ENCODE data around the gene PCLO. TPM values are rescaled to one million over a fixed set of nuclear protein-coding genes. Genes with fewer than 3 reads are reported as not detected.
"Not testable (repeated sequence)": the region's sequence is repeated elsewhere in the genome, so short reads cannot be mapped to it uniquely, and the experiment has no call there.

The PCLO gene
- total and polyA plus RNA-seq, 9 donors: 0.31 to 3.6 (median 1.4) TPM

GRCh38 chr7:83032195-83032594 is 130.5 kb downstream of the PCLO start:
- Histone ChIP-seq H3K4me1 (ENCODE audit: insufficient read depth) (no peaks in the 10 kb centered on the region), H3K27ac (no peak overlapping the region), H3K4me3 (no peak overlapping the region), H3K36me3 (no peaks in the 10 kb centered on the region), H3K27me3 (no peaks in the 10 kb centered on the region), H3K9me3 (no peaks in the 10 kb centered on the region)
- TF ChIP-seq POLR2A (IDR thresholded peaks at IDR 0.05): no peak
- TF ChIP-seq, protein P1, sequence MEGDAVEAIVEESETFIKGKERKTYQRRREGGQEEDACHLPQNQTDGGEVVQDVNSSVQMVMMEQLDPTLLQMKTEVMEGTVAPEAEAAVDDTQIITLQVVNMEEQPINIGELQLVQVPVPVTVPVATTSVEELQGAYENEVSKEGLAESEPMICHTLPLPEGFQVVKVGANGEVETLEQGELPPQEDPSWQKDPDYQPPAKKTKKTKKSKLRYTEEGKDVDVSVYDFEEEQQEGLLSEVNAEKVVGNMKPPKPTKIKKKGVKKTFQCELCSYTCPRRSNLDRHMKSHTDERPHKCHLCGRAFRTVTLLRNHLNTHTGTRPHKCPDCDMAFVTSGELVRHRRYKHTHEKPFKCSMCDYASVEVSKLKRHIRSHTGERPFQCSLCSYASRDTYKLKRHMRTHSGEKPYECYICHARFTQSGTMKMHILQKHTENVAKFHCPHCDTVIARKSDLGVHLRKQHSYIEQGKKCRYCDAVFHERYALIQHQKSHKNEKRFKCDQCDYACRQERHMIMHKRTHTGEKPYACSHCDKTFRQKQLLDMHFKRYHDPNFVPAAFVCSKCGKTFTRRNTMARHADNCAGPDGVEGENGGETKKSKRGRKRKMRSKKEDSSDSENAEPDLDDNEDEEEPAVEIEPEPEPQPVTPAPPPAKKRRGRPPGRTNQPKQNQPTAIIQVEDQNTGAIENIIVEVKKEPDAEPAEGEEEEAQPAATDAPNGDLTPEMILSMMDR (IDR thresholded peaks at IDR 0.05): no peak
- TF ChIP-seq EP300 (IDR thresholded peaks at IDR 0.05): no peak
- intact Hi-C loops (cut with DNase I): no loop called here
- DNase-seq: no peak

DNA sequence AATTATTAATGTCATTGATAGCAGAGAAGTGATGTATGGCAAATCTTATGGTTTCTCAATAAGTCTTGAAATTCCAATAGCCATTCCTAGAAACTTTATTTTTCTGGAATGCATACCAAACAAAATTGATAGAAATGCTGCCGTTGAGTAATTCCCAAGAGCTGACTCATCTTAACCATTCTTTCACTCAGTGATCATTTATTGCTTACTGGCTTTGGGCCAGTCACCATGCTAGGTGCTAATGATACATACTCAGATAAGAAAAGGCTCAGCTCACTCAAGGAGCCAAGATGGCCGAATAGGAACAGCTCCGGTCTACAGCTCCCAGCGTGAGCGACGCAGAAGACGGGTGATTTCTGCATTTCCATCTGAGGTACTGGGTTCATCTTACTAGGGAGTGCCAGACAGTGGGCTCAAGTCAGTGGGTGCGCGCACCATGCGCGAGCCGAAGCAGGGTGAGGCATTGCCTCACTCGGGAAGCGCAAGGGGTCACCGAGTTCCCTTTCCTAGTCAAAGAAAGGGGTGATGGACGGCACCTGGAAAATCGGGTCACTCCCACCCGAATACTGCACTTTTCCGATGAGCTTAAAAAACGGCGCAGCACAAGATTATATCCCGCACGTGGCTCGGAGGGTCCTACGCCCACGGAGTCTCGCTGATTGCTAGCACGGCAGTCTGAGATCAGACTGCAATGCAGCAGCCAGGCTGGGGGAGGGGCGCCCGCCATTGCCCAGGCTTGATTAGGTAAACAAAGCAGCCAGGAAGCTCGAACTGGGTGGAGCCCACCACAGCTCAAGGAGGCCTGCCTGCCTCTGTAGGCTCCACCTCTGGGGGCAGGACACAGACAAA is 138.6 kb downstream of the PCLO start:
- 90 to 93% (median 91%) methylated on average over 31 of the region's 31 CpGs for WGBS, 3 donors
- DNase-seq; H3K4me3 ChIP-seq; H3K9me3 ChIP-seq; H3K4me1 ChIP-seq (ENCODE audit: insufficient read depth); intact Hi-C loops (cut with DNase I); H3K27ac ChIP-seq; H3K27me3 ChIP-seq; H3K36me3 ChIP-seq: not testable (repeated sequence)

- Histone ChIP-seq H3K9me3 (no peaks in the 10 kb centered on the region), H3K27me3 (no peaks in the 10 kb centered on the region), H3K27ac (no peak overlapping the region), H3K4me3 (no peak overlapping the region), H3K4me1 (ENCODE audit: insufficient read depth) (no peaks in the 10 kb centered on the region), H3K36me3 (no peaks in the 10 kb centered on the region)
- intact Hi-C loops (cut with DNase I): no loop called here
- WGBS, 3 donors: 91 to 100% (median 97%) methylated on average over 1 of the region's 1 CpG
- DNase-seq: no peak
- TF ChIP-seq EP300 (IDR thresholded peaks at IDR 0.05) (no peak), POLR2A (IDR thresholded peaks at IDR 0.05) (no peak)
- TF ChIP-seq, protein P1 (IDR thresholded peaks at IDR 0.05): no peak
Measured at GRCh38 chr7:83021032-83021431, 141.7 kb downstream of the PCLO start.

DNA sequence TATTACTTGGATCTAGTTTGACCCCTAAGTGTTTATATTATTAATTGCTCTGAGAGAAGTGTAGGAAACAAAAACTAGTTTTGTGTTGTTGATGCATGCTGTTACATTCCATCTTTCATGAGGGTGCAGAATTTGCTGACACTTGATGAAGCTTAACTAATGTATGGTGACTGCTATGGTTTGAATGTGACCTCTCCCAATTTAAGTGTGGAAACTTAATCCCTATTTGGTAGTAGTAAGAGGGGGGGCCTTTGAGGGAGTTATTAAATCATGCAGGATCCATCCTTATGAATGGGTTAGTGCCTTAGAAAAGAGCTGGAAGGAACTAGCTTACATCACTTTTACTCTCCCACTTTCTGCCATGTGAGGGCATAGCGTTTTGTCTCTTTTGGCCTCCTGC is 142.5 kb downstream of the PCLO start:
- TF ChIP-seq EP300 (IDR thresholded peaks at IDR 0.05): no peak
- TF ChIP-seq, protein P1 (IDR thresholded peaks at IDR 0.05): no peak
- no peak for TF ChIP-seq POLR2A (IDR thresholded peaks at IDR 0.05)
- intact Hi-C loops (cut with DNase I): no loop called here
- DNase-seq: no peak
- no peaks in the 10 kb centered on the region for H3K9me3 ChIP-seq
- no peaks in the 10 kb centered on the region for H3K4me1 ChIP-seq (ENCODE audit: insufficient read depth)
- H3K36me3 ChIP-seq: no peaks in the 10 kb centered on the region
- 76 to 90% (median 84%) methylated on average over 1 of the region's 1 CpG for WGBS, 3 donors
- no peak overlapping the region for H3K27ac ChIP-seq
- H3K4me3 ChIP-seq: no peak overlapping the region
- H3K27me3 ChIP-seq: no peaks in the 10 kb centered on the region

- TF ChIP-seq POLR2A (IDR thresholded peaks at IDR 0.05) (no peak), EP300 (IDR thresholded peaks at IDR 0.05) (no peak)
- TF ChIP-seq, protein P1 (IDR thresholded peaks at IDR 0.05): no peak
- no peak for DNase-seq
- 11 to 26% (median 13%) methylated on average over 2 of the region's 2 CpGs for WGBS, 3 donors
- Histone ChIP-seq H3K27me3 (no peaks in the 10 kb centered on the region), H3K27ac (no peak overlapping the region), H3K9me3 (no peaks in the 10 kb centered on the region), H3K4me1 (ENCODE audit: insufficient read depth) (no peaks in the 10 kb centered on the region), H3K36me3 (no peaks in the 10 kb centered on the region), H3K4me3 (no peak overlapping the region)
- intact Hi-C loops (cut with DNase I): no loop called here
Measured at GRCh38 chr7:83015916-83016315, 146.8 kb downstream of the PCLO start.
